HEK293 (cell line): ENCODE measurements around the gene CDK2.

Experiments
- BCL11A ChIP-seq: fragments of 450-650 bp; formaldehyde crosslinking; IDR thresholded peaks from 2 replicates; pipeline ENCODE4 v1.5.1; 2016; ENCODE audit warnings: low read depth, missing biosample characterization, missing genetic modification characterization
- BCL11B ChIP-seq: fragments of 450-650 bp; formaldehyde crosslinking; IDR thresholded peaks from 2 replicates; pipeline ENCODE4 v1.5.1; 2016; ENCODE audit warnings: low read depth, missing biosample characterization, missing genetic modification characterization
- CTCF ChIP-seq: fragments of 450-650 bp; formaldehyde crosslinking; IDR thresholded peaks from 2 replicates; pipeline ENCODE4 v1.5.1; 2016; ENCODE audit warnings: missing biosample characterization, missing genetic modification characterization
- IKZF3 ChIP-seq: fragments of 450-650 bp; IDR thresholded peaks from 2 replicates; pipeline ENCODE4 v1.5.0; 2018; ENCODE audit warnings: missing biosample characterization, mild to moderate bottlenecking, missing genetic modification characterization, moderate library complexity
- KLF1 ChIP-seq: fragments of 450-650 bp; formaldehyde crosslinking; IDR thresholded peaks from 2 replicates; pipeline ENCODE4 v1.5.1; 2016; ENCODE audit warnings: missing biosample characterization, missing genetic modification characterization
- KLF8 ChIP-seq: fragments of 450-650 bp; formaldehyde crosslinking; IDR thresholded peaks from 2 replicates; pipeline ENCODE4 v1.5.1; 2016; ENCODE audit warnings: missing biosample characterization, missing genetic modification characterization
- SP2 ChIP-seq: fragments of 450-650 bp; formaldehyde crosslinking; IDR thresholded peaks from 2 replicates; pipeline ENCODE4 v1.5.1; 2016; ENCODE audit warnings: missing biosample characterization, missing genetic modification characterization
- SP3 ChIP-seq: fragments of 450-650 bp; formaldehyde crosslinking; IDR thresholded peaks from 2 replicates; pipeline ENCODE4 v1.5.1; 2016; ENCODE audit warnings: missing biosample characterization, missing genetic modification characterization
- YY2 ChIP-seq: fragments of 450-650 bp; formaldehyde crosslinking; IDR thresholded peaks from 2 replicates; pipeline ENCODE4 v1.5.1; 2016; ENCODE audit warnings: missing biosample characterization, missing genetic modification characterization
- ZBTB48 ChIP-seq: fragments of 450-650 bp; formaldehyde crosslinking; IDR thresholded peaks from 2 replicates; pipeline ENCODE4 v1.5.1; 2016; ENCODE audit warnings: missing biosample characterization, missing genetic modification characterization
- ZFP69B ChIP-seq: fragments of 450-650 bp; formaldehyde crosslinking; IDR thresholded peaks from 2 replicates; pipeline ENCODE4 v1.5.1; 2016; ENCODE audit warnings: missing biosample characterization, missing genetic modification characterization
- ZNF112 ChIP-seq: fragments of 450-650 bp; formaldehyde crosslinking; IDR thresholded peaks from 2 replicates; pipeline ENCODE4 v1.5.0; 2017; ENCODE audit warnings: missing biosample characterization, missing genetic modification characterization
- ZNF148 ChIP-seq: fragments of 450-650 bp; formaldehyde crosslinking; IDR thresholded peaks from 2 replicates; pipeline ENCODE4 v1.5.0; 2017; ENCODE audit warnings: missing biosample characterization, missing genetic modification characterization, borderline replicate concordance
- ZNF280D ChIP-seq: fragments of 450-650 bp; formaldehyde crosslinking; IDR thresholded peaks from 2 replicates; pipeline ENCODE4 v1.5.1; 2016; ENCODE audit warnings: missing biosample characterization, missing genetic modification characterization
- ZNF404 ChIP-seq: fragments of 450-650 bp; formaldehyde crosslinking; IDR thresholded peaks from 2 replicates; pipeline ENCODE4 v1.5.1; 2017; ENCODE audit warnings: missing biosample characterization, missing genetic modification characterization
- ZNF544 ChIP-seq: fragments of 450-650 bp; formaldehyde crosslinking; IDR thresholded peaks from 2 replicates; pipeline ENCODE4 v1.5.0; 2017; ENCODE audit warnings: missing biosample characterization, missing genetic modification characterization
- ZNF558 ChIP-seq: fragments of 450-650 bp; formaldehyde crosslinking; IDR thresholded peaks from 2 replicates; pipeline ENCODE4 v1.5.1; 2016; ENCODE audit warnings: missing biosample characterization, missing genetic modification characterization
- ZNF585B ChIP-seq: fragments of 450-650 bp; formaldehyde crosslinking; IDR thresholded peaks from 2 replicates; pipeline ENCODE4 v1.5.1; 2016; ENCODE audit warnings: missing biosample characterization, missing genetic modification characterization
- ZNF621 ChIP-seq: fragments of 450-650 bp; formaldehyde crosslinking; IDR thresholded peaks from 2 replicates; pipeline ENCODE4 v1.5.1; 2017; ENCODE audit warnings: missing biosample characterization, missing genetic modification characterization
- ZNF629 ChIP-seq: fragments of 450-650 bp; formaldehyde crosslinking; IDR thresholded peaks from 2 replicates; pipeline ENCODE4 v1.5.1; 2017; ENCODE audit warnings: missing biosample characterization, missing genetic modification characterization
- ZNF777 ChIP-seq: fragments of 450-650 bp; formaldehyde crosslinking; IDR thresholded peaks from 2 replicates; pipeline ENCODE4 v1.5.1; 2017; ENCODE audit warnings: missing biosample characterization, missing genetic modification characterization, borderline replicate concordance
- ZNF785 ChIP-seq: fragments of 450-650 bp; formaldehyde crosslinking; IDR thresholded peaks from 2 replicates; pipeline ENCODE4 v1.5.1; 2016; ENCODE audit warnings: missing biosample characterization, missing genetic modification characterization
- ZNF837 ChIP-seq: fragments of 450-650 bp; formaldehyde crosslinking; IDR thresholded peaks from 2 replicates; pipeline ENCODE4 v1.5.1; 2016; ENCODE audit warnings: missing biosample characterization, missing genetic modification characterization
- ZSCAN16 ChIP-seq: fragments of 450-650 bp; formaldehyde crosslinking; IDR thresholded peaks from 2 replicates; pipeline ENCODE4 v1.5.1; 2016; ENCODE audit warnings: missing biosample characterization, missing genetic modification characterization
- ZSCAN23 ChIP-seq: fragments of 450-650 bp; formaldehyde crosslinking; IDR thresholded peaks from 2 replicates; pipeline ENCODE4 v1.5.1; 2016; ENCODE audit warnings: missing biosample characterization, missing genetic modification characterization
- ZSCAN30 ChIP-seq: fragments of 450-650 bp; IDR thresholded peaks from 2 replicates; pipeline ENCODE4 v1.5.1; 2018; ENCODE audit warnings: missing biosample characterization, mild to moderate bottlenecking, missing genetic modification characterization, moderate library complexity
- ZXDB ChIP-seq: fragments of 450-650 bp; formaldehyde crosslinking; IDR thresholded peaks from 2 replicates; pipeline ENCODE4 v1.5.1; 2016; ENCODE audit warnings: missing biosample characterization, missing genetic modification characterization
- TF ChIP-seq, protein P1 (sequence below): fragments of 450-650 bp; formaldehyde crosslinking; IDR thresholded peaks from 2 replicates; pipeline ENCODE4 v1.5.1; 2016; ENCODE audit warnings: missing biosample characterization, missing genetic modification characterization, low read depth
- TF ChIP-seq, protein P2 (sequence below): fragments of 450-650 bp; formaldehyde crosslinking; IDR thresholded peaks from 2 replicates; pipeline ENCODE4 v1.5.1; 2017; ENCODE audit warnings: missing biosample characterization, missing genetic modification characterization
- TF ChIP-seq, protein P3 (sequence below): fragments of 450-650 bp; formaldehyde crosslinking; IDR thresholded peaks from 2 replicates; pipeline ENCODE4 v1.5.1; 2016; ENCODE audit warnings: missing biosample characterization, missing genetic modification characterization

The CDK2 gene

GRCh38 chr12:55927588-55928502 is 38.8 kb upstream of the CDK2 start, which contains the start of gene PYM1 (continued):
- TF ChIP-seq ZSCAN30 (tag by site-specific recombination) (peak; percentile 30), ZNF544 (no peak), ZXDB (tag by site-specific recombination) (no peak; the same call in 1 of the 2 replicates), KLF1 (tag by site-specific recombination) (peak; percentile 35), BCL11A (tag by site-specific recombination) (no peak), BCL11B (no peak), ZSCAN16 (tag by site-specific recombination) (0 out of 2 replicates have a peak, but pooled peaks have one; percentile 12), ZNF404 (tag by site-specific recombination) (no peak), ZNF777 (tag by site-specific recombination) (no peak), ZNF280D (tag by site-specific recombination) (no peak), ZBTB48 (tag by site-specific recombination) (peak; percentile 73), ZNF785 (tag by site-specific recombination) (no peak), YY2 (tag by site-specific recombination) (no peak), CTCF (peak; percentile 54; the same call in 1 of the 2 replicates), ZNF837 (no peak), ZNF148 (no peak), ZNF585B (tag by site-specific recombination) (no peak), SP2 (peak; percentile 78), ZNF558 (tag by site-specific recombination) (no peak), ZFP69B (tag by site-specific recombination) (no peak; the same call in 1 of the 2 replicates), ZSCAN23 (tag by site-specific recombination) (no peak), IKZF3 (tag by site-specific recombination) (no peak), ZNF629 (tag by site-specific recombination) (no peak; the same call in none of the 2 replicates), SP3 (tag by site-specific recombination) (peak; percentile 64), ZNF112 (tag by site-specific recombination) (no peak), ZNF621 (tag by site-specific recombination) (no peak), KLF8 (tag by site-specific recombination) (peak; percentile 45; the same call in 1 of the 2 replicates)
- TF ChIP-seq, protein P1, sequence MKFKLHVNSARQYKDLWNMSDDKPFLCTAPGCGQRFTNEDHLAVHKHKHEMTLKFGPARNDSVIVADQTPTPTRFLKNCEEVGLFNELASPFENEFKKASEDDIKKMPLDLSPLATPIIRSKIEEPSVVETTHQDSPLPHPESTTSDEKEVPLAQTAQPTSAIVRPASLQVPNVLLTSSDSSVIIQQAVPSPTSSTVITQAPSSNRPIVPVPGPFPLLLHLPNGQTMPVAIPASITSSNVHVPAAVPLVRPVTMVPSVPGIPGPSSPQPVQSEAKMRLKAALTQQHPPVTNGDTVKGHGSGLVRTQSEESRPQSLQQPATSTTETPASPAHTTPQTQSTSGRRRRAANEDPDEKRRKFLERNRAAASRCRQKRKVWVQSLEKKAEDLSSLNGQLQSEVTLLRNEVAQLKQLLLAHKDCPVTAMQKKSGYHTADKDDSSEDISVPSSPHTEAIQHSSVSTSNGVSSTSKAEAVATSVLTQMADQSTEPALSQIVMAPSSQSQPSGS (tag by site-specific recombination): no peak
- TF ChIP-seq, protein P2, sequence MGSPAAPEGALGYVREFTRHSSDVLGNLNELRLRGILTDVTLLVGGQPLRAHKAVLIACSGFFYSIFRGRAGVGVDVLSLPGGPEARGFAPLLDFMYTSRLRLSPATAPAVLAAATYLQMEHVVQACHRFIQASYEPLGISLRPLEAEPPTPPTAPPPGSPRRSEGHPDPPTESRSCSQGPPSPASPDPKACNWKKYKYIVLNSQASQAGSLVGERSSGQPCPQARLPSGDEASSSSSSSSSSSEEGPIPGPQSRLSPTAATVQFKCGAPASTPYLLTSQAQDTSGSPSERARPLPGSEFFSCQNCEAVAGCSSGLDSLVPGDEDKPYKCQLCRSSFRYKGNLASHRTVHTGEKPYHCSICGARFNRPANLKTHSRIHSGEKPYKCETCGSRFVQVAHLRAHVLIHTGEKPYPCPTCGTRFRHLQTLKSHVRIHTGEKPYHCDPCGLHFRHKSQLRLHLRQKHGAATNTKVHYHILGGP (tag by site-specific recombination): no peak
- TF ChIP-seq, protein P3, sequence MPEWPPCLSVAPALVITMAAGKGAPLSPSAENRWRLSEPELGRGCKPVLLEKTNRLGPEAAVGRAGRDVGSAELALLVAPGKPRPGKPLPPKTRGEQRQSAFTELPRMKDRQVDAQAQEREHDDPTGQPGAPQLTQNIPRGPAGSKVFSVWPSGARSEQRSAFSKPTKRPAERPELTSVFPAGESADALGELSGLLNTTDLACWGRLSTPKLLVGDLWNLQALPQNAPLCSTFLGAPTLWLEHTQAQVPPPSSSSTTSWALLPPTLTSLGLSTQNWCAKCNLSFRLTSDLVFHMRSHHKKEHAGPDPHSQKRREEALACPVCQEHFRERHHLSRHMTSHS (tag by site-specific recombination): no peak
